Heart right ventricle (tissue), 16 donors: ENCODE measurements around the gene DCLRE1C. TPM values are rescaled to one million over a fixed set of nuclear protein-coding genes. Genes with fewer than 3 reads are reported as not detected.

Source experiments
- ATAC-seq, 8 donors: fragments of 200-7000 bp; cut with Tn5 transposase; one replicate each; pipeline ENCODE4 v1.9.1; 2020; ENCODE audit warnings: mild to moderate bottlenecking in 8 of 8, moderate library complexity in 8 of 8, moderate number of reproducible peaks in 1 of 8
- DNase-seq, 2 donors: peaks; one replicate each; pipeline ENCODE4 v3.0.0-alpha.2; 2020
- H3K27ac ChIP-seq, 10 donors: fragments of 200-600 bp; sonication (generic) in 2 of 10; one replicate each; pipeline versions ENCODE4 v1.5.0 to v1.8.0; 2020 to 2022; ENCODE audit warnings: mild to moderate bottlenecking in 3 of 10
- H3K27me3 ChIP-seq, 7 donors: fragments of 200-600 bp; one replicate each; pipeline ENCODE4 v1.8.0; 2021 to 2022; ENCODE audit warnings: mild to moderate bottlenecking in 2 of 7
- H3K36me3 ChIP-seq, 9 donors: fragments of 200-600 bp; sonication (generic) in 1 of 9; one replicate each; pipeline versions ENCODE4 v1.5.0 to v1.8.0; 2020 to 2022; ENCODE audit warnings: mild to moderate bottlenecking in 2 of 9
- H3K4me1 ChIP-seq, 9 donors: fragments of 200-600 bp; sonication (generic) in 1 of 9; one replicate each; pipeline versions ENCODE4 v1.5.0 to v1.8.0; 2020 to 2022; ENCODE audit warnings: mild to moderate bottlenecking in 4 of 9
- H3K4me3 ChIP-seq, 10 donors: fragments of 200-600 bp; sonication (generic) in 2 of 10; one replicate each; pipeline versions ENCODE4 v1.5.0 to v1.8.0; 2020 to 2022; ENCODE audit warnings: mild to moderate bottlenecking in 7 of 10, moderate library complexity in 2 of 10
- H3K9me3 ChIP-seq, 11 donors: fragments of 200-600 bp in 10 of 11; sonication (generic) in 2 of 11; one replicate each; pipeline versions ENCODE4 v1.5.0 to v1.8.0; 2013 to 2022; ENCODE audit warnings: mild to moderate bottlenecking in 2 of 11, control low read depth in 1 of 11, moderate library complexity in 1 of 11
- whole genome bisulfite sequencing, 2 donors: extraction: QIAGEN DNeasy Blood & Tissue Kit; methylation state at CpG; one replicate each; pipeline ENCODE4 v1.1.7; 2013; ENCODE audit warnings: inconsistent platforms in 1 of 2; 5-methylcytosine and 5-hydroxymethylcytosine counted together
- intact Hi-C, 10 donors: fragments of 100-400 bp; cut with DNase I; formaldehyde crosslinking; loops; one replicate each; pipeline versions ENCODE4 v1.11.1 to v1.14.2; 2022
- polyA plus RNA-seq, 2 donors: library from polyadenylated mRNA; stranded (reverse); fragments of 200-250 nt; gene quantifications; one replicate each; pipeline ENCODE4 v1.2.3, GENCODE V29; 2013
- total RNA-seq, 10 donors: library from RNA; stranded (reverse); fragmentation: NEBNext Ultra II Directional in 3 of 10; extraction: Animal tissue kit (Norgen Biotek cat#: 25700) in 3 of 10; gene quantifications; one replicate each; pipeline versions ENCODE4 v1.2.1 to v1.2.4, GENCODE V29; 2021 to 2023
- TF ChIP-seq, protein P1 (sequence below), 9 donors: fragments of 200-600 bp; sonication (generic) in 2 of 9; IDR thresholded peaks; one replicate each; pipeline versions ENCODE4 v1.5.0 to v1.8.0; 2021 to 2022; ENCODE audit warnings: antibody characterized with exemption in 9 of 9, mild to moderate bottlenecking in 5 of 9, moderate library complexity in 1 of 9
- donor health status: Arrhythmogenic right ventricular cardiomyopathy.
- donor health status: ischemic (EF 13 %, LVEDD 7.1; RV severe dilation, severe dysfunction).
- donor health status: healthy with polysubstance abuse.
- donor health status: DM: no; HTN: yes; CAD: no.
- donor health status: DM: no; HTN: no; CAD: no.
- donor health status: ischemic (EF 25% LVEDD 6.9; RV normal size, moderate dysfunction).
- donor health status: ischemic (EF 25% LVEDD 5.7; RV mildly dilated, moderate dysfunction).
- donor health status: healthy.
- donor health status: DM: yes; HTN: yes; CAD: no.
- donor health status: Ischemic cardiomyopathy.
- donor health status: ischemic (EF 35%, LVEDD 5.7; RV mildly dilated, moderate dysfunction).
- donor health status: nonischemic (EF 11% LVEDD 7.7; RV severe dilation, severe dysfunction).
- donor health status: DM: yes; HTN: yes; CAD: no.
- donor health status: PGD.
- donor health status: ischemic (EF 29% LVEDD 5.4; RV normal size, mild dysfunction).
- donor health status: nonischemic (EF 23%, LVEDD 6.1; RV moderate dilation, normal function).

Gene DCLRE1C
- total and polyA plus RNA-seq, 12 donors = 1.6 to 4.2 (median 3.4) TPM

GRCh38 chr10:14852236-14852635 lies 101.7 kb downstream of the DCLRE1C start:
- Histone ChIP-seq H3K4me3 (no peak overlapping the region), H3K27me3 (no peaks in the 10 kb centered on the region), H3K9me3 (no peaks in the 10 kb centered on the region), H3K27ac (no peak overlapping the region), H3K4me1 (peaks cover 0 to 3% (median 0%) of the 10 kb centered on the region in 9 donors), H3K36me3 (peaks cover 0 to 89% (median 17%) of the 10 kb centered on the region in 9 donors)
- DNase-seq (no peak), ATAC-seq (no peak)
- WGBS, 2 donors = 40 to 62% methylated on average over 3 of the region's 3 CpGs
- intact Hi-C loops = no loop called here
- TF ChIP-seq, protein P1, sequence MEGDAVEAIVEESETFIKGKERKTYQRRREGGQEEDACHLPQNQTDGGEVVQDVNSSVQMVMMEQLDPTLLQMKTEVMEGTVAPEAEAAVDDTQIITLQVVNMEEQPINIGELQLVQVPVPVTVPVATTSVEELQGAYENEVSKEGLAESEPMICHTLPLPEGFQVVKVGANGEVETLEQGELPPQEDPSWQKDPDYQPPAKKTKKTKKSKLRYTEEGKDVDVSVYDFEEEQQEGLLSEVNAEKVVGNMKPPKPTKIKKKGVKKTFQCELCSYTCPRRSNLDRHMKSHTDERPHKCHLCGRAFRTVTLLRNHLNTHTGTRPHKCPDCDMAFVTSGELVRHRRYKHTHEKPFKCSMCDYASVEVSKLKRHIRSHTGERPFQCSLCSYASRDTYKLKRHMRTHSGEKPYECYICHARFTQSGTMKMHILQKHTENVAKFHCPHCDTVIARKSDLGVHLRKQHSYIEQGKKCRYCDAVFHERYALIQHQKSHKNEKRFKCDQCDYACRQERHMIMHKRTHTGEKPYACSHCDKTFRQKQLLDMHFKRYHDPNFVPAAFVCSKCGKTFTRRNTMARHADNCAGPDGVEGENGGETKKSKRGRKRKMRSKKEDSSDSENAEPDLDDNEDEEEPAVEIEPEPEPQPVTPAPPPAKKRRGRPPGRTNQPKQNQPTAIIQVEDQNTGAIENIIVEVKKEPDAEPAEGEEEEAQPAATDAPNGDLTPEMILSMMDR (IDR thresholded peaks at IDR 0.05) = no peak

Other genes with a start within 250 kb of the DCLRE1C start
- 10 to 100 TPM in 2 of 10 donors, 1 to 10 TPM in 8; 3.6 to 18.5 (median 6.5) TPM for gene FAM107B, start 179.2 kb downstream of the DCLRE1C start, total RNA-seq
- 1 to 10 TPM; 2.6 to 3.7 TPM for gene FAM107B, start 179.2 kb downstream of the DCLRE1C start, polyA plus RNA-seq
- gene CDNF, start 116.1 kb downstream of the DCLRE1C start, total RNA-seq = 1 to 10 TPM; 2.5 to 6.3 (median 4.3) TPM
- 1 to 10 TPM in 1 of 2 donors, under 1 TPM in 1; 0.74 to 2.6 TPM for gene CDNF, start 116.1 kb downstream of the DCLRE1C start, polyA plus RNA-seq
- 1 to 10 TPM; 7.1 to 9.7 (median 8.2) TPM for gene HSPA14, start 115.8 kb downstream of the DCLRE1C start, total RNA-seq
- 10 to 100 TPM in 1 of 2 donors, 1 to 10 TPM in 1; 8.8 to 11.6 TPM for gene HSPA14, start 115.8 kb downstream of the DCLRE1C start, polyA plus RNA-seq
- gene MSANTD7, start 115.8 kb downstream of the DCLRE1C start, total RNA-seq = 1 to 10 TPM; 3.8 to 6.1 (median 5.6) TPM
- gene MSANTD7, start 115.8 kb downstream of the DCLRE1C start, polyA plus RNA-seq = 1 to 10 TPM; 1.6 to 3.0 TPM
- gene SUV39H2, start 75.2 kb downstream of the DCLRE1C start, total RNA-seq = 1 to 10 TPM; 4.3 to 9.1 (median 7.4) TPM
- gene SUV39H2, start 75.2 kb downstream of the DCLRE1C start, polyA plus RNA-seq = 1 to 10 TPM; 1.1 to 2.6 TPM
- gene MEIG1, start 5.3 kb upstream of the DCLRE1C start, total RNA-seq = under 1 TPM in 1 of 10 donors, not detected in 9; 0.53 TPM
- under 1 TPM in 1 of 2 donors, not detected in 1; 0.23 TPM for gene MEIG1, start 5.3 kb upstream of the DCLRE1C start, polyA plus RNA-seq
- under 1 TPM in 2 of 10 donors, not detected in 8; 0.33 to 0.50 TPM for gene OLAH, start 89.8 kb upstream of the DCLRE1C start, total RNA-seq
- under 1 TPM in 1 of 2 donors, not detected in 1; 0.38 TPM for gene OLAH, start 89.8 kb upstream of the DCLRE1C start, polyA plus RNA-seq
- under 1 TPM in 1 of 10 donors, not detected in 9; 0.23 TPM for gene ACBD7, start 134.7 kb upstream of the DCLRE1C start, total RNA-seq
- gene ACBD7, start 134.7 kb upstream of the DCLRE1C start, polyA plus RNA-seq = under 1 TPM in 1 of 2 donors, not detected in 1; 0.03 TPM
- gene RPP38, start 143.3 kb upstream of the DCLRE1C start, total RNA-seq = 10 to 100 TPM in 2 of 10 donors, 1 to 10 TPM in 8; 3.9 to 11.0 (median 6.7) TPM
- gene RPP38, start 143.3 kb upstream of the DCLRE1C start, polyA plus RNA-seq = 10 to 100 TPM; 12.9 to 13.9 TPM
- gene NMT2, start 214.6 kb upstream of the DCLRE1C start, total RNA-seq = 10 to 100 TPM in 8 of 10 donors, 1 to 10 TPM in 2; 8.9 to 14.5 (median 12.3) TPM
- gene NMT2, start 214.6 kb upstream of the DCLRE1C start, polyA plus RNA-seq = 1 to 10 TPM; 6.1 to 7.6 TPM